Measurements from ENCODE around the gene KCNC3.
"Not testable (repeated sequence)": the region's sequence is repeated elsewhere in the genome, so short reads cannot be mapped to it uniquely, and the experiment has no call there.

Gene KCNC3

GRCh38 chr19:50352242-50352641 is 23.1 kb upstream of the KCNC3 start:
- no peak for DNase-seq

- DNase-seq: no peak
Measured at GRCh38 chr19:50349277-50350057, 20.3 kb upstream of the KCNC3 start.

- not testable (repeated sequence) for DNase-seq
Measured at GRCh38 chr19:50347089-50347581, 18.0 kb upstream of the KCNC3 start.

GRCh38 chr19:50344661-50345318 is 15.6 kb upstream of the KCNC3 start:
- no peak for DNase-seq

GRCh38 chr19:50341091-50341564 is 12.0 kb upstream of the KCNC3 start:
- no peak for DNase-seq

GRCh38 chr19:50340331-50340730 is 11.2 kb upstream of the KCNC3 start:
- no peak for DNase-seq

GRCh38 chr19:50337031-50337430 is 7.9 kb upstream of the KCNC3 start:
- DNase-seq: not testable (repeated sequence)

- DNase-seq: no peak
Measured at GRCh38 chr19:50334741-50335421, 5.7 kb upstream of the KCNC3 start.

GRCh38 chr19:50333737-50334617 is 4.8 kb upstream of the KCNC3 start:
- DNase-seq: peak; percentile 91

- peak; percentile 91 for DNase-seq
Measured at GRCh38 chr19:50333235-50333736, 4.1 kb upstream of the KCNC3 start.

- no peak for DNase-seq
Measured at GRCh38 chr19:50332244-50333038, 3.3 kb upstream of the KCNC3 start.

GRCh38 chr19:50331994-50332243 is 2.7 kb upstream of the KCNC3 start:
- DNase-seq: no peak

GRCh38 chr19:50331221-50331993 is 2.2 kb upstream of the KCNC3 start:
- DNase-seq: no peak

GRCh38 chr19:50330365-50331078 is 1.3 kb upstream of the KCNC3 start:
- peak; percentile 62 for DNase-seq

GRCh38 chr19:50329926-50330294 is 733 bp upstream of the KCNC3 start:
- DNase-seq: not testable (repeated sequence)

GRCh38 chr19:50328873-50329145 is 368 bp downstream of the KCNC3 start:
- no peak for DNase-seq

GRCh38 chr19:50328224-50328872 is 829 bp downstream of the KCNC3 start:
- DNase-seq: no peak

GRCh38 chr19:50327461-50328223 is 1.5 kb downstream of the KCNC3 start:
- no peak for DNase-seq

GRCh38 chr19:50327013-50327412 is 2.2 kb downstream of the KCNC3 start:
- no peak for DNase-seq

All from NCI-H526 treated with DMSO at 0.1 percent for 48 hours (cell line).